ENCODE measurements around the gene CENPN. TPM values are rescaled to one million over a fixed set of nuclear protein-coding genes. Genes with fewer than 3 reads are reported as not detected.

The CENPN gene
- total RNA-seq, 1 donor from 2014 or later: 16.4 TPM

- Histone ChIP-seq H3K79me2 (ENCODE audit: insufficient read depth, low read length) (no peaks in the 10 kb centered on the region), H4K20me1 (ENCODE audit: insufficient read depth, low read length) (no peaks in the 10 kb centered on the region), H3K9ac (ENCODE audit: low read length) (no peak overlapping the region), H3K27me3 (ENCODE audit: insufficient read depth, low read length) (no peaks in the 10 kb centered on the region), H3K4me2 (ENCODE audit: low read length) (no peak overlapping the region), H3K36me3 (ENCODE audit: insufficient read depth, low read length) (no peaks in the 10 kb centered on the region), H3K4me3 (ENCODE audit: insufficient read depth, low read depth, low read length) (no peak overlapping the region), H2AFZ (ENCODE audit: low read depth, low read length) (no peak overlapping the region), H3K9me3 (ENCODE audit: insufficient read depth, low read depth, low read length) (no peaks in the 10 kb centered on the region), H3K4me1 (ENCODE audit: insufficient read depth, low read length) (no peaks in the 10 kb centered on the region), H3K27ac (ENCODE audit: low read depth, low read length) (no peak overlapping the region)
- no peaks in the 10 kb centered on the region for H3K9me3 Mint-ChIP-seq (ENCODE audit: unreplicated experiment)
- H3K27ac Mint-ChIP-seq (ENCODE audit: unreplicated experiment): no peak overlapping the region
- TF ChIP-seq EZH2 (IDR thresholded peaks at IDR 0.05; ENCODE audit: insufficient read depth, low read length): no peak
- TF ChIP-seq CTCF (IDR thresholded peaks at IDR 0.05; ENCODE audit: insufficient read depth, low read depth, low read length): no peak
- no peaks in the 10 kb centered on the region for H3K4me1 Mint-ChIP-seq (ENCODE audit: low read depth, unreplicated experiment)
- H3K36me3 Mint-ChIP-seq (ENCODE audit: low read depth, unreplicated experiment): no peaks in the 10 kb centered on the region
- no peak overlapping the region for H3K4me3 Mint-ChIP-seq (ENCODE audit: unreplicated experiment)
- FAIRE-seq: no peak
- H3K27me3 Mint-ChIP-seq (ENCODE audit: low read depth, unreplicated experiment): no peaks in the 10 kb centered on the region
- DNase-seq (ENCODE audit: low read depth): no peak
These were observed 60.2 kb downstream of the CENPN start for GRCh38 chr16:81067166-81067565.

GRCh38 chr16:81069063-81069462 is 62.0 kb downstream of the CENPN start:
- FAIRE-seq (no peak), DNase-seq (ENCODE audit: low read depth) (no peak)
- Histone ChIP-seq H3K9ac (ENCODE audit: low read length) (no peak overlapping the region), H3K36me3 (ENCODE audit: insufficient read depth, low read length) (no peaks in the 10 kb centered on the region), H3K27ac (ENCODE audit: low read depth, low read length) (no peak overlapping the region), H3K4me2 (ENCODE audit: low read length) (no peak overlapping the region), H3K9me3 (ENCODE audit: insufficient read depth, low read depth, low read length) (no peaks in the 10 kb centered on the region), H3K4me3 (ENCODE audit: insufficient read depth, low read depth, low read length) (no peak overlapping the region), H3K4me1 (ENCODE audit: insufficient read depth, low read length) (no peaks in the 10 kb centered on the region), H4K20me1 (ENCODE audit: insufficient read depth, low read length) (no peaks in the 10 kb centered on the region), H3K27me3 (ENCODE audit: insufficient read depth, low read length) (no peaks in the 10 kb centered on the region), H3K79me2 (ENCODE audit: insufficient read depth, low read length) (no peaks in the 10 kb centered on the region), H2AFZ (ENCODE audit: low read depth, low read length) (no peak overlapping the region)
- Mint-ChIP-seq H3K4me1 (ENCODE audit: low read depth, unreplicated experiment) (no peaks in the 10 kb centered on the region), H3K4me3 (ENCODE audit: unreplicated experiment) (no peak overlapping the region), H3K27ac (ENCODE audit: unreplicated experiment) (no peak overlapping the region), H3K9me3 (ENCODE audit: unreplicated experiment) (no peaks in the 10 kb centered on the region), H3K36me3 (ENCODE audit: low read depth, unreplicated experiment) (no peaks in the 10 kb centered on the region), H3K27me3 (ENCODE audit: low read depth, unreplicated experiment) (no peaks in the 10 kb centered on the region)
- TF ChIP-seq EZH2 (IDR thresholded peaks at IDR 0.05; ENCODE audit: insufficient read depth, low read length) (no peak), CTCF (IDR thresholded peaks at IDR 0.05; ENCODE audit: insufficient read depth, low read depth, low read length) (no peak)

- Histone ChIP-seq H3K9me3 (ENCODE audit: insufficient read depth, low read depth, low read length) (no peaks in the 10 kb centered on the region), H3K27ac (ENCODE audit: low read depth, low read length) (no peak overlapping the region), H3K27me3 (ENCODE audit: insufficient read depth, low read length) (no peaks in the 10 kb centered on the region), H3K4me2 (ENCODE audit: low read length) (no peak overlapping the region), H3K4me1 (ENCODE audit: insufficient read depth, low read length) (no peaks in the 10 kb centered on the region), H3K36me3 (ENCODE audit: insufficient read depth, low read length) (no peaks in the 10 kb centered on the region), H3K4me3 (ENCODE audit: insufficient read depth, low read depth, low read length) (no peak overlapping the region), H3K9ac (ENCODE audit: low read length) (no peak overlapping the region), H4K20me1 (ENCODE audit: insufficient read depth, low read length) (no peaks in the 10 kb centered on the region), H3K79me2 (ENCODE audit: insufficient read depth, low read length) (no peaks in the 10 kb centered on the region), H2AFZ (ENCODE audit: low read depth, low read length) (no peak overlapping the region)
- Mint-ChIP-seq H3K27ac (ENCODE audit: unreplicated experiment) (no peak overlapping the region), H3K4me3 (ENCODE audit: unreplicated experiment) (no peak overlapping the region), H3K27me3 (ENCODE audit: low read depth, unreplicated experiment) (no peaks in the 10 kb centered on the region), H3K36me3 (ENCODE audit: low read depth, unreplicated experiment) (no peaks in the 10 kb centered on the region), H3K4me1 (ENCODE audit: low read depth, unreplicated experiment) (no peaks in the 10 kb centered on the region), H3K9me3 (ENCODE audit: unreplicated experiment) (no peaks in the 10 kb centered on the region)
- FAIRE-seq (no peak), DNase-seq (ENCODE audit: low read depth) (no peak)
- TF ChIP-seq CTCF (IDR thresholded peaks at IDR 0.05; ENCODE audit: insufficient read depth, low read depth, low read length) (no peak), EZH2 (IDR thresholded peaks at IDR 0.05; ENCODE audit: insufficient read depth, low read length) (no peak)
These were observed 64.0 kb downstream of the CENPN start for GRCh38 chr16:81070979-81071378.
